IPS-NIHi7 (cell line): ENCODE data around the gene INSYN1.
"Not testable (repeated sequence)": the region's sequence is repeated elsewhere in the genome, so short reads cannot be mapped to it uniquely, and the experiment has no call there.

Source experiments
- DNase-seq: peaks from one replicate; pipeline ENCODE4 v3.0.0; 2012; ENCODE audit warnings: mixed read lengths; ENCODE audit errors: extremely low spot score

Gene INSYN1

DNA sequence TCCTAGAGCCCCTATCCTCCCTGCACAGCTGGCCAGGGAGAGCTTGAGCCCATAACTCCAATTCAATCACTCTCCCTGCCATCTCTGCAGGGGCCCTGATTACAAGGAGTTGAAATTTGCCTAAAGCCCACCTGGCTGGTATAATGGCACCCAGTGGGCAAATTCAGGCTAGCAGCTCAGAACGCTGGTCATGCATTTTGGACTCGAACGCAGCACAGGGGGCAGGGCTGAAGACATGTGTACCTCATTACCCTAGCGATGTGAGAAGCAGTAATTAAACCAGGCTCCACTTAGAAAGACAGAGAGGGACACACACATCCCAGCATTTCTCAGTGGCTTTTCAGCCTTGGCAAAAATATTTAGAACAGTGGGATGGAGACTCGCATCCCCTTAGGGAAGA lies 3.2 kb downstream of the INSYN1 start:
- no peak for DNase-seq

DNA sequence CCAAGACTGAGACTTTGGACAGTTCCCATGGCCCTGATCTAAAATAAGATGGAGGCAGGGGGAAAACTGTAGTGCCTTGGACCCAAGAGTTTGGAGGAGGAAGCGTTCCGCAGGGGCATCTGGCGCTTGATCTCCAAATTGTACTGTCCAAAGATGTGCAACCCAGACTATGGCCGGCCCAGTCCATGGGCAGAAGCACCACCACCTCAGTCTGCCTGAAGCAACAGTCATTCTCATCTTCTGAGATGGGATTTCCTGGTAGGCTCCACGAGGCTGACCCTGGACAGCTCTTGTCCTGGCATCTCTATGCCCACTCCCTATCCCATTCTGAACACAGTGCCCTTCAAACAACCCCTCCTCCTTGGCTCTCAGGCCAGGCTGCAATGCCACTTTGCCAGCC lies 3.6 kb downstream of the INSYN1 start:
- DNase-seq: no peak

DNA sequence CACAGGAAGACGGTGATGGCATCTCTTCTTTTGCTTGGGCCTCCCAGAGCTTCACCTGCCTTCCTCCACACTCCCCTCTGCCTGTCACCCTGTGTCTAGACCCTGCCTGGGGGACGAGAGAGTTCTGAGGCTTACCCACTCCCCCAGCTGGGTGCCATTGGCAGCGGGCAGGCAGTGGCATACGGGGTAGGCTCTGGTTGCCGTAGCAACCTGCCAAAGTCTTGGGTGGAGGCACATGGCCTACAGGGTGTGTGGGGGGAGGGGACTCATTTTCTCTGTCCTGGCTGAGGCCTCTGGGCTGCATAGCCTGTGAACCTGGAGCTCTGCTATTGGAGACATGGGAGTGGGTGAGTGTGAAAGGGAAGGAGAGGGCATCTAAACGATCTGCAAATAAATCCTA lies 4.4 kb downstream of the INSYN1 start:
- no peak for DNase-seq

DNA sequence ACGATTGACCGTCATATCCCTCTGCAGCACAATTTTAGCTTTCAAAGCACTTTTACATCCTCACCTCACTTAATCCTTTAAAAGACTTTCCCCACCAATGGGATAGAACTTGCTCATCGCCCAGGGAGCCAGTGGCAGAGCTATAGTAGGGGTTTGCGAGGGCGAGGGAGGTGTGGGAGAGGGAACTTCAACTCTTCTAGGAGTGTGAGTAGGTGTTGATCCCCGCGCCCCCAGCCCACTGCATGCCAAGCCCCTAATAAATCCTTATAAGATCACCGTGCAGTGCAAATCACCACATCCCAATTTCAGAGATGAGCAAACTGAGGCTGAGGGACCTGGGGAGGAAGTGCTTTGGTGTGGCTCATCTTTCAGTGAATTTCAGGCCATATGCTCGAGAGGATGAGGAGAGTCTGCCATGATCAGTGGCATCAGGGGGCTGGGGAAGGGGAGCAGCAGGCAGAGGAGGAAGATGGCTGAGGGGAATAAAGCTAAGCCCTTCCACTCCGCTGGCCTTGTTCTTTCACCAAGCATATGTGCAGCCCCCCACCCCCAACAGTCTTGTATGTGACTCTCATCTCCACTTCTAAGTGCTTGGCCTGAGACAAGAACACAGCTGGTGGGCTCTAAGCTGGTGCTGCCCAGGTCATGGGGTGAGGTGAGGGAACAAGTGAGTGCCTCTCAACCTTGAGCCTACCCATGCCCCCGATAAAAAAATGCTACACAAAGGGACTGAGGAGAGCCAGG lies 5.1 kb downstream of the INSYN1 start:
- DNase-seq: no peak

DNA sequence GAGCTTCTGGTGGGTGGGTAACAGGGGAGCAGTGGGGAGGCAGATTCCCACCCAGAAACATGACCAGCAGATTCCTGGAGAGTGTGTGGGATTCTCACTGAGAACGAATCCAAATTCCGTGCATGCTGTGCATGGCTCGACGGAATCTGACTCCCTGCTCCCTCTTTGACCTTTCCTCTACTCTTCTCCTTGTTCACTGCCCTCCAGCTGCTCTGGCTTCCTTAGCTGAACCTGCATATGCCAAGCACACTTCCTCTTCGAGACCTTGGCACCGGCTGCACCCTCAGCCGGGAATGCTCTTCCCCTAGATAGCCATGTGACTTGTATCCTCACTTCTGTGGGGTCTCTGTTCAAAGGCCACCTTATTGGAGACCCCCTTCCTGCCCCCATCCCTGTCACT lies 6.3 kb downstream of the INSYN1 start:
- DNase-seq: no peak

DNA sequence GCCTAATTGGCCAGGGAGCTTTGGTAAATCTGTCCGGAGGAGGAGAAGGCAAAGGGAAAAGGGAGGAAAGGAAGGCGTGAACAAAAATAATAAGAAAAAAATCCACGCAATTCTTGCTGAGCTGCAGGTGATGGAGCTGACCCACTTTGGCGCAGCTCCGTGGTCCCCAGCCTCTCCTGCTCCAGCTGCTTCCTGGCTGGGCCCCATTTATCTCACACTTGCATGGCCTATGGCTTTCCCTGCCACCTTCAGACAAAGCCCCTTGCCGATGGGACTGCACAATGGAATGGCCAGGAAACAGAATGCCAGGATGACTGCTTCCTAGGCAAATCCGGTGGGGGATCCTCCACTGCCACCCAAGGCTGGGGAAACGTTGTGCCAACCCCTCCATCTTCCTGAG lies 6.9 kb downstream of the INSYN1 start:
- DNase-seq: no peak

DNA sequence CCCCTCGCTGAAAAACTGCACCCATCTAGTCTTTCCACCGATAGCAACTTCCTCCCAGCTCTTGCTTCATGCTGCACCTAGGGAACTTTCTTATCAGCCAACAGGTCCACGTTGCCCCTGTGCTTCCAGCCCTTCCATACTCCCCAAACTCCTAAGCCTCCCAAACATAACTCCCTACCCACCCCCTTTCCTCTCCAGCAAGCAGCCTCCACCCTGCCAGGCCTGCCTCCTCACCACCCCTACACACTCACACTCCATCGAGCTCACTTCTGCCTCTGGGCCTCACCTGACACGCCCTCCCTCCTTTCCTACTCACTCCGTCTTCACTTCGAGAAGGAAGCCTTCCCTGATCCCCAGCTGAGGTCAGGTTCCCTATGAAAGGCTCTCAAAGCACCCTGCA lies 8.1 kb downstream of the INSYN1 start:
- DNase-seq: no peak

DNA sequence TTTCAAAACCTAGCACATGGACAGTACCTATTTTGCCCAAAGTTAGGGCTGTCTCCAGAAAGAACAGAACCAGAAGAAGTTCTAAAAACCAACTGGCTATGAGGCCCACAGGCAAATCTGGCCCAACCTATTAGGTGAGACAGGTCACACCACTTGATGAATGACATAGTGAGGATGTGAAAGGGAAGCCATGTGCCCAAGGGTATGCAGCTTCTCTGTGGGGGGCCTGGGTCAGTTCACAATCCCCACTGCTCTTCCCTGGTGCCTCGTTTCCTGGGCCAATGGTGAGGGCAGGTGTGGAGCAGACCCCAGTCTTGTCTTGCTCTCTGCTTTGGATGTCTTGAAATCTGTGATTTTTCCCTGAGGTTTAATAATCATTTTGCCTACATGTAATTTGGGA lies 8.9 kb downstream of the INSYN1 start:
- DNase-seq: peak; percentile 46

DNA sequence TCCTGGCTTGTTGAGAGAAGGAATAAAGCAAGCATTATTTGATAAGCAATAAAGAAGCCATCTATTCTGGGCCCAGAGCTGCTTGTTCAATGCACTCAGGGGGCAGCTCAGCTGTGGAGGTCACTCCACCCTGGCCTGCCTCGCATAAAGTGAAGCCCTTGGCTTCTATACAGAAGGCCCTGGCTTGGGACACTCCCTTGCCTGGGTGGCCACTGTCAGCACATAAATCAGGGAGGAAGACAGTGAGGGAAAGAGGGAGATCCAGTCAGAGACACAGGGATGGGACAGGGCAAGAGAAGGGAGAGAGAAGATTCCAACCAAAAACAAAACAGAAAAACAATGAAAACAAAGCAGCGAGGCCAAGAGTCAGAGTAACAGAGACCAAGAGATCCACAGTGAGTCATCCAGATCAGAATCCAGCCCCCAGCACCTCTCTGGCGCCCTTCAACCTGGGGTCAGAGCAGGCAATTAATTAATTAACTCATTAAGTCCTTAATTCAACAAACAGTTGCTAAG lies 11.8 kb downstream of the INSYN1 start:
- DNase-seq: no peak

DNA sequence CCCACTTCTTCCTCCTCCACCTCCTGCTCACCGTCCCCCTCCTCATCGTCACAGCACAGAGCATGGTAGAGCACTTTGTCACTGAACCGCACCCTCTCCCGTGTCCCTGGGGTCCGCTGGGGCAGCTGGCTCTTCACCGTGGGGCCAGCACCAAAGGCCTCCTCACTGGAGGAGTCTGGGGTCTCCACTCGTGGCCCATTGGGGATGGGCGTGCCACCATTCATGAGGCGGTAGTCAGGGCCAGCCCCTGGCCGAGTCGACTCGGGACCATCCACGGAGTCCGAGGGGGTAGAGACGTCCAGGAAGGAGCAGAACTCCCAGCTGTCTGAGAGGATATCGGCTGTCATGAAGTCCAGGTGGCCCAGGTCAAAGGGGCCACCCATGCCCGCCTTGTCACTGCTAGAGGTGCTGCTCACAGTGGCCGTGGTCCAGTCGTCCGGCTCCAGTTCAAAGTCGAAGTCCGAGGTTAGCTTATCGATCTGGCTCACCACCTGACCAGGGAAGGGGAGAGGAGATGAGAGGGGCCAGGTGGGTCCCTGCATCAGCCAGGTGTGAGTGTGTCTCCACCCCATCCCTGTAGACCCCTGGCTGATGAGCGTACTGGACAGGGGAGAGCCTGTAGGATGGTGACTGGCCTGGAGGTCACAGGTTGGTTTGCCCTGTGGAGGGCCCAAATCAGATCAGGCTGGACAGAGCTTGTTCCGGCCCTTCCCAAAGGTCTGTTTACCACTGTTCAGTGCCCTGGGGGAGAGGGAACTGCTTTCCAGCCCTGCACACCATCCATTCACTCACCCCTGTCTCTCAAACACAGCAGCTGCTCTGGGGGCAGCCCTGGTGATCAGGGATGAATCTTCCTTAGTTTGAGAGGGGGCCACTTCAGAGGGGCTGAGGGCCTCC lies 12.8 kb downstream of the INSYN1 start:
- no peak for DNase-seq

DNA sequence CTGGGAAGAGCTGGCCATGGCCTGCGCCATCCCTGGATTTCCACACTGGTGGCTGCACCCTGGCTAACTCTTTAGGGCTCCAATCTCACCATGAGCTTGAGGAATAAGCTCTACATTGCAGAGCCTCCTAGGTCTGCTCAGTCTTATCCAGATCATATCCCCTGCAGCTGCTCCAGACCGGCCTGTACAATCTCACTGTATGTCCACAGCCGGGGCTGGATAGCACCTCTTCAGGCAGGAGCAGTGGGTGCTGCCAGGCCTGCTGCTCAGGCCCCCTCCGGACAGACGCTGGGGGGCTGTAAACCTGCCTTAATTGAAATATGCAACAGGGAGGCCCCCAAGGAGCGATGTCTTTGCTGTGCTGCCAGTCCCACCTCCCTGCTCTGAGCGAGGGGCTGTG lies 15.6 kb downstream of the INSYN1 start:
- no peak for DNase-seq

DNA sequence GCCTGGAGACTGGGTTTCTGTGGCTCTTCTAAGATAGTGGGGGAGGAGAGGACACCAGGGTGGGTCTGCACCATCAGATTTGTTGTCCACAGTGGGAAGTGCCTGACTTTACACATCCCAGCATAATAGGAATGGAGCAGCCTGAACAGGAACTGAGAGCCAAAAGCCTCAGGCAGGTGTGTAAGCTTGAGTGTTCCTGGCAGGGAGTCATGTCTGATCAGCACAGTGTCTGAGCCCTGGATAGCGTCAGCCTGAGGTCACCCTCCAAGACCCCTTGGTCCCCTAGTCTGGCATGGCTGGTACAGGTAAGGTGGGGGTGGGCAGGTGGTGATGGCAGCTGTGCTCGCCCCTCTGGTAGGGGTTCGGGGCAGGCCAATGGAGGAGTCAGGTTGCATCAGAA lies 20.2 kb downstream of the INSYN1 start:
- no peak for DNase-seq

DNA sequence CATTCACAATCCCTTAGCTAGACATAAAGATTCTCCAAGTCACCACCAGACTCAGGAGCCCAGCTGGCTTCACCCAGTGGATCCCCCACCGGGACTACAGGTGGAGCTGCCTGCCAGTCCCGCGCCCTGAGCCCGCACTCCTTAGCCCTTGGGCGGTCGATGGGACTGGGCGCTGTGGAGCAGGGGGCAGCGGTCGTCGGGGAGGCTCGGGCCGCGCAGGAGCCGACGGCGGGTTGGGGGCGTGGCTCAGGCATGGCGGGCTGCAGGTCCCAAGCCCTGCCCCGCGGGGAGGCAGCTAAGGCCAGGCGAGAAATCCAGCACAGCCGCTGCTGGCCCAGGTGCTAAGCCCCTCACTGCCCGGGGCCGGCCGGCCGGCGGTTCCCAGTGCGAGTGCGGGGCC lies 21.1 kb downstream of the INSYN1 start:
- not testable (repeated sequence) for DNase-seq

DNA sequence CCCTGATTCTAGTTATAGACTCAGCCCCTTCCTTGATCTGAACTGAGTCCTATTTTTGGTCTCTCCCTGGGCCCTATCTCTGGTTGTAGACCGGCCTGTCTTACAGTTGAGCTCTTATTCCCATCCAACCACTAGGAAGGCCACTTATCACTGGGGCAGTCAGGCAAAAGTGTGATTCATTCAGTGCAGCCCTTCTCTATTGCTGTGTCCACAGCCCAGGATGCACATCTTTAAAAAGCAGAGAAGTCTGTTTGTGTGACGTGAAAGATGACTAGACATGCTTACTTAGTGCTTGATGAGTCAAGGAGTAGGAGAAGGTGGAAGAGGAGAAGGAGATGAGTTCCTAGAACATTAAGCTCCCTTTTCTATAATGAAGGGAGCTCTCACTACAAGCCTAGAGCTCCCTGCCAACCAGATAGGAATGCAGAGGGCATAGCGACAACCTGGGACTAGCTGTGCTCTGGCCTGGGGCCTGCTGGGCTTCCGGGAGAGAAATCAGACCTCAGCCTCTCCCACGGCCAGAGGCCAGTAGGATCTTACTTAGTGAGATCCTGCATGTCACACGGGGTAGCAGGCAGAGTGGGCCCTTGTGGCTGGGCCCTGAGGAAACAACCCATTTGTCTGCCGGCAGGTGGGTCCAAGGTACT lies 25.7 kb downstream of the INSYN1 start:
- no peak for DNase-seq

DNA sequence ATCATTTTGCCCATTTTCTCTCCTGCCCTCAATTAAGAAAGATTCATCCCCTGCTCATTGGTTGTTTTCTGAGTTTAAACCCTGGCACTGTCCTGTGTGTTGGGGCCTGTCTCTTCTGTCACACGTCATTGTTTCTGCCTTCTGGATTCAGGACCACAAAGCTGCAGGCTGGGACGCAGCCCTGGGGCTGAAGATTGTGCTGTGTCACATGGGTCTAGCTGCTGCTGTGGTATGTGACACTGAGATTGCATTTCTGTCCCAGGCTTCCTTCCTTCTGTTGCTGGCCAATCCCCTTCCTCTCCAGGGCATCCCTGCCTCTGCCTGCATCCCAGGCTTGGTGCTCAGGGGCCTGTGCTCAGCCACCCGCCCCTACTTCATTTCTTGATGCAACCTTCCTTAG lies 28.9 kb downstream of the INSYN1 start:
- DNase-seq: no peak

DNA sequence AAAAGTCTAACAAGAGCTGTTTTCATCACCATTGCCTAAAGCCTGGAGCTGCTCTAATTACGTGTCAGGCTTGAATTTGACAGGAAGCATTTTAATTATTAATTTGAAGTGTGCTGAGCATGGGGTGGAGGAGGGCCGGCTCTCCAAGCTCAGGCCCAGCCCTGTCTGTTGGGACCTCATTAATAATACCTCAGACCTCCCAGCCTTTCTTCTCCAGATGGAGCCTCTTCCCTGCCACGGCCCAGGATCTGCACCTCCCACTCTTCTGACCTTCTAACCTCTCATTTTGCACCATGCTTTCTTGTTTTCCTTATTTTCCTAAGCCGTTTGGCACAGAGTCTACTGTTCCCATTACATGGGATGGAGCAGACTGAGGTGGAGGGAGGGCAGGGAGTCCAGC lies 30.0 kb downstream of the INSYN1 start:
- no peak for DNase-seq

DNA sequence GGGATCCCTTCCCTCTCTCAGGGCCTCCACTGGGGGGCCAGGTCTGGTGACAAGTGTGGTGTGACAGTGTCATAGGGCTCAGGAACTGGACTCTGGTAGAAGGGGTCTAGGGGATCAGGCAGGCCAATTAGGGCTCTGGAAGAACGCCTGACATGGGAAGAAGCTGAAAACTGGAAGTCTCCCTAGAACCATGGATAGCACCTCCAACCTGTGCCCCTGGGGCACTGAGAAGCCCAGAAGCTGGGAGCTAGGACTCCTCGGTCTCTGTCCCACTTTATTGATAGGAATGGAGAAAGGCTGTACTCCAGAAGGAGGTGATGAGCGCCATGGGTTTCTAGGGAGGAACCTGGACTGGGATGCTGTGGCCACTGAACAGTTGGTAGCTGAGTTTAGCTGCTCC lies 30.7 kb downstream of the INSYN1 start:
- DNase-seq: no peak

DNA sequence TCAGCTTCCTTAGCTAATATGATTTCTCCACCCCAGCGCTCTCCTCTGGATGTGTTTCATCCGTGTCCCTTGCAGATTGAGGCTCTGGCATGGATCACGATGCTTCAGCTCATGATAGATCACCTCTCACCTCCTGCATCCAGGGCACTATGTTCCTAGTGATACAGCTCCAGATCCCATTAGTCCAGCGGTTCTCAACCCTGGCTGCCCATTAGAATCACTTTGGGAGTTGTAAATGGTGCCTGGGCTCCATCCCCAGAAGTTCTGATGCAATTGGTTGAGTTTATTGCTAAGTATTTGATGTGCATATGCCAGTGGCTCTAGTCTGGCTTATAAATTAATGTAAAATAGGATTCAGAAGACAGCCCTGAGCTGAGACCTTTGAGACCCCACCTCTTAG lies 34.5 kb downstream of the INSYN1 start:
- no peak for DNase-seq

DNA sequence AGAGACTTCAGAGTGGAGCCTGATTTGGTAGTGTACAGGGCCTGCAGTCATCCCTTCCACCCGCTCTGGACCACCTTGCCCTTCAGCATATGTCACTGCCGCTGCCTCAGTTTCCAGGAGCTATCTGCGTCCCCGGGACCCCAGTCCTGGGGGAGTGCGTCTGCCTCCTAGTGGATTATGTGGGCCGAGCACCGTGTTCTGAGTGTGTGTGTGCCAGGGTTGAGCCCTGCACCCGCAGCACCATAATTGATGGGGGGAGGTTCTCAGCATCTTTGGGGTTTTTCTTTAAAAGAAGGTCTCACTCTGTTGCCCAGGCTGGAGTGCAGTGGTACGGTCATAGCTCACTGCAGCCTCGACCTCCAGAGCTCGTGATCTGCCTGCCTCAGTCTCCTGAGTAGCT lies 35.3 kb downstream of the INSYN1 start:
- DNase-seq: peak; percentile 38

DNA sequence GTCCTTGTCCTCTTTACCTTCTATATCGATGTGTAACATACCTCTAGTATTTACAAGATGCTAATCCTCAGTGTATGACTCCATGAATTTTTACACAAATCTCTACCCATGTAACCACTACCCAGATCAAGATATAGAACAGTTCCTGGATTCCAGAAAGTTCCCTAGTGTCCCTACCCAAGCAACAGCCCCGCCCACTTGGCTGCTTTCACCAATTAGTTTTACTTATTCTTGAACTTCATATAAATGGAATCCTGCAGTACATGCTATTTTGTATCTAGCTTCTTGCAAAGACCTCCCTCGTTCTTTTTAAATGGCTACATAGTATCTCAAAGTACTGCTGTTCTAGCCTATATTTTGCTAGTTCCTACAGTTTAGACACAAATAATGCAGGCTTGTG lies 35.9 kb downstream of the INSYN1 start:
- DNase-seq: no peak

DNA sequence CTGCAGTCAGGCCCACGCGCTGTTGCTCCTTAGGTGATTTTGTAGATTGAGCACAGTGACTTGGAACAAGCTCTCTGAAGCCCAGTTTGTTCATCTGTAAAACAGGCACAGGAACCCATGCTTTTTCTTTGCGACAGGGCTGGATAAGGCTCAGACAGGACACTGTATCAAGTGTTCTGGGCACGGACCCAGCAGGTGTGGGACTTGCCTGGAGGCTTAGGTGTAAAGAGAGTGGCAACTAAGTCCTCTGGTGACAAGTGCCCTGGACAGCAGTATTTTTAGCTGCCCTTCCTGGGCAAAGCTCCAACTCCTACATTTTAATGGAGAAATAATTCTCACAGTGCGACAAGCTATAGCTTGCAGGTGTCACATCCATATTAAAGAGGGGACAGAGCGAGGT lies 36.7 kb downstream of the INSYN1 start:
- DNase-seq: no peak

DNA sequence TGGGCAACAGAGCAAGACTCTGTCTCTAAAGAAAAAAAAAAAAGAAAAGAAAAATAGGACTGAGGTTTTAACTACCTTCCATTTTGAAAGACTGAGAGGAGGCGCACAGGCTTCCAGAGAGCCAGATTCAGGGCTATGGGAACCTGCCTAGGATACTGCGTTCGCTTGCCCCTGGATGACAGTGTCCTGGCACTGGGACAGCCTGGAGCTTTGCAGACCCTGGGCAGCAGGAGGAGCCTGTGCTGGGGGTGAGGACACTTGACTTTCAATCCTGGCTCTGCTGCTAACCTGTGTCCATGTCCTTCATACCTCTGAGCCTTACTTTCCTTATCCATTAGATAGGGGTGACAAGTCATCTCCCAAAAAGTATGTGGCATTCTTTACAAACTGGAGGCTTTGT lies 37.7 kb downstream of the INSYN1 start:
- DNase-seq: peak; percentile 25
